Astrocyte (in vitro differentiated cells and primary cell): ENCODE data around the gene TNNI3K. TPM values are rescaled to one million over a fixed set of nuclear protein-coding genes. Genes with fewer than 3 reads are reported as not detected.
A peak's percentile ranks its signal among the peaks of the same experiment; 100 is the strongest.

ENCODE experiments used
- DNase-seq: peaks from one replicate; pipeline ENCODE4 v3.0.0-alpha.2; 2010; ENCODE audit warnings: low read depth
- FAIRE-seq: peaks from 2 replicates; lab custom pipeline; 2011; peaks lifted over from hg19 to GRCh38; lab: Jason Lieb, UNC
- H2AFZ ChIP-seq: 2 replicates; pipeline ENCODE4 v1.6.0; 2012; ENCODE audit warnings: low read depth, low read length, inconsistent platforms
- H3K27ac ChIP-seq: 2 replicates; pipeline ENCODE4 v1.5.1; 2011; ENCODE audit warnings: low read depth, low read length, inconsistent platforms
- H3K27me3 ChIP-seq: 2 replicates; pipeline ENCODE4 v1.6.0; 2011; ENCODE audit warnings: low read length, inconsistent platforms; ENCODE audit not compliant: insufficient read depth
- H3K36me3 ChIP-seq: 2 replicates; pipeline ENCODE4 v1.5.1; 2011; ENCODE audit warnings: low read length, inconsistent platforms; ENCODE audit not compliant: insufficient read depth
- H3K4me1 ChIP-seq: 2 replicates; pipeline ENCODE4 v1.5.1; 2011; ENCODE audit warnings: low read length, inconsistent platforms; ENCODE audit not compliant: insufficient read depth
- H3K4me2 ChIP-seq: 2 replicates; pipeline ENCODE4 v1.6.0; 2012; ENCODE audit warnings: low read length, inconsistent platforms
- H3K4me3 ChIP-seq: 2 replicates; pipeline ENCODE4 v1.5.1; 2011; ENCODE audit warnings: low read depth, mild to moderate bottlenecking, low read length, inconsistent platforms; ENCODE audit not compliant: insufficient read depth
- H3K79me2 ChIP-seq: 2 replicates; pipeline ENCODE4 v1.6.0; 2012; ENCODE audit warnings: mild to moderate bottlenecking, low read length, inconsistent platforms; ENCODE audit not compliant: insufficient read depth
- H3K9ac ChIP-seq: 2 replicates; pipeline ENCODE4 v1.6.0; 2012; ENCODE audit warnings: mild to moderate bottlenecking, low read length, inconsistent platforms
- H3K9me3 ChIP-seq: 2 replicates; pipeline ENCODE4 v1.5.1; 2012; ENCODE audit warnings: low read depth, mild to moderate bottlenecking, low read length, inconsistent platforms; ENCODE audit not compliant: insufficient read depth
- H4K20me1 ChIP-seq: 2 replicates; pipeline ENCODE4 v1.6.0; 2012; ENCODE audit warnings: low read length, inconsistent platforms; ENCODE audit not compliant: insufficient read depth
- H3K27ac Mint-ChIP-seq: one replicate; pipeline ENCODE4 v1.8.0; 2021; ENCODE audit warnings: mild to moderate bottlenecking, mixed read lengths; ENCODE audit not compliant: unreplicated experiment
- H3K27me3 Mint-ChIP-seq: one replicate; pipeline ENCODE4 v1.8.0; 2021; ENCODE audit warnings: low read depth, mixed read lengths; ENCODE audit not compliant: unreplicated experiment
- H3K36me3 Mint-ChIP-seq: one replicate; pipeline ENCODE4 v1.8.0; 2021; ENCODE audit warnings: low read depth, mixed read lengths; ENCODE audit not compliant: unreplicated experiment
- H3K4me1 Mint-ChIP-seq: one replicate; pipeline ENCODE4 v1.8.0; 2021; ENCODE audit warnings: low read depth, mixed read lengths; ENCODE audit not compliant: unreplicated experiment
- H3K4me3 Mint-ChIP-seq: one replicate; pipeline ENCODE4 v1.8.0; 2021; ENCODE audit warnings: mild to moderate bottlenecking, moderate library complexity, mixed read lengths; ENCODE audit not compliant: unreplicated experiment
- H3K9me3 Mint-ChIP-seq: one replicate; pipeline ENCODE4 v1.8.0; 2021; ENCODE audit warnings: mild to moderate bottlenecking, mixed read lengths; ENCODE audit not compliant: unreplicated experiment
- CTCF ChIP-seq: IDR thresholded peaks from 2 replicates; pipeline ENCODE4 v1.5.1; 2011; ENCODE audit warnings: low read depth, mild to moderate bottlenecking, inconsistent platforms, low read length, moderate library complexity; ENCODE audit not compliant: insufficient read depth
- EZH2 ChIP-seq: IDR thresholded peaks from 2 replicates; pipeline ENCODE4 v1.6.1; 2012; ENCODE audit warnings: mild to moderate bottlenecking, low read length, inconsistent platforms; ENCODE audit not compliant: insufficient read depth
- total RNA-seq: library from RNA; stranded (reverse); gene quantifications from 2 replicates; pipeline ENCODE4 v1.2.1, GENCODE V29; 2021

The TNNI3K gene
- total RNA-seq, 1 donor from 2014 or later: 0.45 TPM

DNA sequence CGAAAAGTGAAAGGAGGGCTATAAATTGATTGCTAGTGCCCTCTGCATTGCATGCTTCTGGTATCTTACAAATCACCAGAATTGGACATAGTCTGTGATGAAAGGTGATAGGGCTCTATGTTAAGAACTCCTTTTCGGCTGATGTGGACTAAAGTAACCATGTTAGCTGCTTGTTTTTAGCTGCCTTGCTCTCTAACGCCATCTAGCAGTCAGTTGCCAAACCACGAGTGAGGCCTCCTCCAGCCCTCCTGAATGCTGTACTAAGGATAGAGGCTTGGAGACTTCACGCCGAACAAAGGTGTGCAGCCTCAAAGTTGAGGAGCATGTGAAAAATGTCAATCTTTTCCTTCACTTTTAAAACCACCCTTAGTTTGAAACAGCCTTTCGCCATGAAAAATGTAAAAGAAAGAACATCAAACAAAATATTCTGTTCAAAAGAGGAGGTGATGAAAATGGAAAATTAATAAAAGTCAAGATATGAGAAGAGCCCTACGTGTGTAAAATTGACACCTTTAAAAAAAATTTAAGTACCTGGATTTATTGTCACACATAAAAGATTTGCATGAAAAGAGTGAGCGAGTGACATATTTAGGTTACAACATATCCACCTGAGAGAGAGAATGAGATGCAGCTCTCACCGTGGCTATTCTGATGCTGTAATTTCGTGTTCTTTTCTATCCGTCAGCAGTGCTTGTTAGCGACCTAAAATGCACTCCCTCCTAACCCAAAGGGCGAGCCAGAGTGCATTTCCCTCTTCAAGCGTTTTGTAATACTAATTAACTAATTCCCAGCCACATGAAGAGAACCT is 269.1 kb downstream of the TNNI3K start:
- H3K27ac ChIP-seq: no peak overlapping the region
- no peak overlapping the region for H2AFZ ChIP-seq
- Mint-ChIP-seq H3K4me1 (no peaks in the 10 kb centered on the region), H3K4me3 (no peak overlapping the region), H3K27ac (no peak overlapping the region), H3K27me3 (no peaks in the 10 kb centered on the region), H3K9me3 (no peaks in the 10 kb centered on the region), H3K36me3 (no peaks in the 10 kb centered on the region)
- peak; percentile 62 for FAIRE-seq
- peaks cover 4% of the 10 kb centered on the region for H3K27me3 ChIP-seq
- no peaks in the 10 kb centered on the region for H4K20me1 ChIP-seq
- no peaks in the 10 kb centered on the region for H3K36me3 ChIP-seq
- no peak overlapping the region for H3K9ac ChIP-seq
- no peak for TF ChIP-seq EZH2
- TF ChIP-seq CTCF: peak; percentile 88
- no peaks in the 10 kb centered on the region for H3K79me2 ChIP-seq
- H3K4me1 ChIP-seq: no peaks in the 10 kb centered on the region
- no peak overlapping the region for H3K4me3 ChIP-seq
- H3K9me3 ChIP-seq: no peaks in the 10 kb centered on the region
- DNase-seq: no peak
- H3K4me2 ChIP-seq: peak overlapping the region; percentile 7

DNA sequence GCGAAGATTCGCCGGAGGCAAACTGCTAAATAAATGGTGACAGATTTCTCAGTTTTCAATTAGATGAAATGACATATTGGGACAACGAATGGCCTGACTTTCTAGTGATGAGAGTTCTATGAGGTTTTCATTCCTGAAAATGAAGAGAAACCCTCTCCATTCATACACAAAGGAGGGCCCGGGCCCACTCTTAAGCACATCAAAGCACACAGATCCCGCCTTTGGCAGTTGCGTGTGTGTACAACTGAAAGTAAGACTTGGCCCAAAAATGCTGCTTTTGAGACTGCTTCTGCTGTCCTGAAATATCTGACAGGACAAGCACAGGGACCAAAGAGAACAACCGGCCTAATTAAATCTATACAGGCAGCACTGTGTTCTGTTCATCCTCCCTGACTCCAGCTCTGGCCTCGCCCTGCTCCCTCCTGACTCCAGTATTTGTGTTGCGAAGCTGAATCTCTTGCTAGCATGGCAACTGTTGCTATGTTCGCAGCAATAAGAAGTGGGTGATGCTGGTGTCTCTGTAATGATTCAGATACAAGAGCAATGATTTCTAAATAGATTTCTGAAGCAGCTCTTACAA is 269.8 kb downstream of the TNNI3K start:
- H3K9me3 ChIP-seq: no peaks in the 10 kb centered on the region
- no peaks in the 10 kb centered on the region for H3K36me3 ChIP-seq
- no peak overlapping the region for H3K9ac ChIP-seq
- no peaks in the 10 kb centered on the region for H3K9me3 Mint-ChIP-seq
- H3K4me1 ChIP-seq: no peaks in the 10 kb centered on the region
- H2AFZ ChIP-seq: peak overlapping the region; percentile 36
- H3K4me1 Mint-ChIP-seq: no peaks in the 10 kb centered on the region
- H3K4me3 Mint-ChIP-seq: no peak overlapping the region
- no peak overlapping the region for H3K4me3 ChIP-seq
- peak overlapping the region; percentile 34 for H3K4me2 ChIP-seq
- H3K27ac Mint-ChIP-seq: no peak overlapping the region
- TF ChIP-seq CTCF (no peak), EZH2 (no peak)
- no peak for DNase-seq
- H3K27ac ChIP-seq: no peak overlapping the region
- H3K36me3 Mint-ChIP-seq: no peaks in the 10 kb centered on the region
- H3K27me3 Mint-ChIP-seq: no peaks in the 10 kb centered on the region
- H4K20me1 ChIP-seq: no peaks in the 10 kb centered on the region
- no peaks in the 10 kb centered on the region for H3K79me2 ChIP-seq
- FAIRE-seq: no peak
- peaks cover 4% of the 10 kb centered on the region for H3K27me3 ChIP-seq
